Pulmonary artery endothelial cell (primary cell): Measurements from ENCODE around the gene FAM131A. TPM values are rescaled to one million over a fixed set of nuclear protein-coding genes. Genes with fewer than 3 reads are reported as not detected.

Experiments used
- DNase-seq: peaks from one replicate; pipeline ENCODE4 v3.0.0-alpha.2; 2011; ENCODE audit warnings: low read depth, low spot score
- total RNA-seq: library from RNA; depleted of rRNA; stranded (reverse); fragments of >200 nt; gene quantifications from 2 replicates; pipeline ENCODE4 v1.2.3, GENCODE V29; 2014

Gene FAM131A
- total RNA-seq, 1 donor from 2014 or later, result 40.4 TPM

GRCh38 chr3:184315871-184316661 is 21.3 kb upstream of the FAM131A start:
- no peak for DNase-seq

- DNase-seq, result no peak
These were observed 20.6 kb upstream of the FAM131A start for GRCh38 chr3:184316792-184317191.

- no peak for DNase-seq
These were observed 20.2 kb upstream of the FAM131A start for GRCh38 chr3:184317201-184317600.

- peak; percentile 81 for DNase-seq
These were observed 17.3 kb upstream of the FAM131A start for GRCh38 chr3:184320104-184320445.

- DNase-seq, result no peak
These were observed 15.7 kb upstream of the FAM131A start for GRCh38 chr3:184321666-184322065.

GRCh38 chr3:184322731-184323487 is 14.5 kb upstream of the FAM131A start:
- DNase-seq, result no peak

- DNase-seq, result no peak
These were observed 13.7 kb upstream of the FAM131A start for GRCh38 chr3:184323696-184324095.

- no peak for DNase-seq
These were observed 12.1 kb upstream of the FAM131A start for GRCh38 chr3:184325269-184325668.

- no peak for DNase-seq
These were observed 11.6 kb upstream of the FAM131A start for GRCh38 chr3:184325715-184326369.

GRCh38 chr3:184327171-184327570 is 10.2 kb upstream of the FAM131A start:
- no peak for DNase-seq

- DNase-seq, result no peak
These were observed 8.9 kb upstream of the FAM131A start for GRCh38 chr3:184328516-184328915.

- DNase-seq, result peak; percentile 92
These were observed 4.9 kb upstream of the FAM131A start for GRCh38 chr3:184332370-184333090.

GRCh38 chr3:184333190-184333589 is 4.2 kb upstream of the FAM131A start:
- DNase-seq, result no peak

- DNase-seq, result no peak
These were observed 3.7 kb upstream of the FAM131A start for GRCh38 chr3:184333700-184334099.

- no peak for DNase-seq
These were observed 2.8 kb upstream of the FAM131A start for GRCh38 chr3:184334470-184335158.

GRCh38 chr3:184335291-184335660 is 2.1 kb upstream of the FAM131A start:
- no peak for DNase-seq

GRCh38 chr3:184335661-184336546 is 1.5 kb upstream of the FAM131A start:
- no peak for DNase-seq

- DNase-seq, result no peak
These were observed 627 bp upstream of the FAM131A start for GRCh38 chr3:184336547-184337398.

GRCh38 chr3:184337981-184338380 is 581 bp downstream of the FAM131A start:
- DNase-seq, result no peak
